Measurements from ENCODE around the gene MBP.

MBP gene

GRCh38 chr18:77065221-77065981 lies 67.2 kb downstream of the MBP start:
- DNase-seq (ENCODE audit: low read depth) = peak; percentile 93

- DNase-seq (ENCODE audit: low read depth) = peak; percentile 43
These were observed 69.3 kb downstream of the MBP start for GRCh38 chr18:77063260-77063659.

- DNase-seq (ENCODE audit: low read depth) = peak; percentile 86
These were observed 70.0 kb downstream of the MBP start for GRCh38 chr18:77062518-77063003.

- peak; percentile 16 for DNase-seq (ENCODE audit: low read depth)
These were observed 70.6 kb downstream of the MBP start for GRCh38 chr18:77061946-77062517.

- peak; percentile 75 for DNase-seq (ENCODE audit: low read depth)
These were observed 71.2 kb downstream of the MBP start for GRCh38 chr18:77061281-77061945.

- DNase-seq (ENCODE audit: low read depth) = no peak
These were observed 72.4 kb downstream of the MBP start for GRCh38 chr18:77060151-77060550.

- peak; percentile 69 for DNase-seq (ENCODE audit: low read depth)
These were observed 73.2 kb downstream of the MBP start for GRCh38 chr18:77059294-77059916.

GRCh38 chr18:77058290-77058835 lies 74.2 kb downstream of the MBP start:
- no peak for DNase-seq (ENCODE audit: low read depth)

GRCh38 chr18:77057006-77057395 lies 75.6 kb downstream of the MBP start:
- DNase-seq (ENCODE audit: low read depth) = no peak

GRCh38 chr18:77056344-77057005 lies 76.1 kb downstream of the MBP start:
- DNase-seq (ENCODE audit: low read depth) = no peak

GRCh38 chr18:77055429-77056300 lies 76.9 kb downstream of the MBP start:
- DNase-seq (ENCODE audit: low read depth) = no peak

- DNase-seq (ENCODE audit: low read depth) = peak; percentile 93
These were observed 77.8 kb downstream of the MBP start for GRCh38 chr18:77054606-77055428.

- no peak for DNase-seq (ENCODE audit: low read depth)
These were observed 78.3 kb downstream of the MBP start for GRCh38 chr18:77054288-77054605.

GRCh38 chr18:77053616-77054287 lies 78.8 kb downstream of the MBP start:
- no peak for DNase-seq (ENCODE audit: low read depth)

GRCh38 chr18:77052983-77053309 lies 79.6 kb downstream of the MBP start:
- DNase-seq (ENCODE audit: low read depth) = no peak

- DNase-seq (ENCODE audit: low read depth) = no peak
These were observed 80.1 kb downstream of the MBP start for GRCh38 chr18:77052297-77052982.

GRCh38 chr18:77051581-77052296 lies 80.8 kb downstream of the MBP start:
- no peak for DNase-seq (ENCODE audit: low read depth)

GRCh38 chr18:77049938-77050337 lies 82.6 kb downstream of the MBP start:
- DNase-seq (ENCODE audit: low read depth) = no peak

Measured in EH (cell line).